ENCODE measurements around the gene ALDH4A1.

DNA sequence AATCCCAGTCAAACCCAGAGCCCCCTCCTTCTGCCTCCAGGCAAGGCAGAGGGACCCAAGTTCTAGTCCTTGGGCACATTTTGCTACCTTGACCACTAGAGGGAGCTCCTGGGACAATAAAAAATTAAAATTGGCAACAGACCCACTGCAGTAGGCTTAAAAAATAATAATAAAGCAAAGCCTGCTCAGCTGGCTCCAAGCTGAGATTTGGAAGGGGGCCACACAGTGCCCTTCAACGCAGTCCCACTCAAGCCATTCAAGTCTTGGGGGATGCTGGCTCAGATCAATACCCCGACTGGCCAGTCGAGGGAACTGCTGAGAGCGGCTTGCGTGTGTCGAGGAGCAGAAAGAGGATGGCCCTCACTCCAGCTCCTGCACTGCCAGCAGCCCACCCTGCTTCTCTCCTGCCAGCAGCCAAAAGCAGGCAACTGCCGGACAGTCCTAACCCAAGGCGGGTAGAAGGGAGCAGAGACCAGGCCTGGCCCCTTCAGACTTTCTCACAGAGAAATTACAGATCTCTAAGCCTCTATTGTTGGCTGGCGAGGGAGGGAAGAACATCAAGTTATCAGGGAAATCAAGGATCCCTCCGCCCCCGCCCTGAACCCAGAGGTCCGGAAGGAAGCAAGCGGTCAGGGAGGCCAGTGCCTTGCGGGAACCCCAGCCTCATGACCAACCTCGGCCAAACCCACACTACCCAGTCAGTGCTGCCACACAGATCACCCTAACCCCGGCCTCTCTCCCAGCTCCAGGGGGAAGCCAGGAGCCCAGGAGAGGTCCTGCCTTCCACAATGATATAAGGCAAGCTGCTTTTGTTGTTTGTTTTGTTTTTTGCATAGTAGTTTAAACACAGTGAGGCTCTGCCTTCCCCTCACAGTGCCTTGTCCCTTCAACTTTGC, 4.9 kb upstream of the ALDH4A1 start:
- TF ChIP-seq POLR2A (IDR thresholded peaks at IDR 0.05) (no peak), CTCF (IDR thresholded peaks at IDR 0.05) (peak; percentile 88 to 95 (median 94))
